Skeletal muscle tissue (tissue), 4 donors: ENCODE measurements around the gene KBTBD4. TPM values are rescaled to one million over a fixed set of nuclear protein-coding genes. Genes with fewer than 3 reads are reported as not detected.

Source experiments
- H3K27ac ChIP-seq: one replicate; pipeline ENCODE4 v1.7.0; 2013; ENCODE audit warnings: mild to moderate bottlenecking, low read depth, low read length, inconsistent platforms
- H3K27me3 ChIP-seq, 3 donors: one replicate each; pipeline ENCODE4 v1.7.0; 2013; ENCODE audit warnings: low read length in 3 of 3; ENCODE audit not compliant: control insufficient read depth in 3 of 3, insufficient read depth in 3 of 3
- H3K36me3 ChIP-seq, 3 donors: one replicate each; pipeline ENCODE4 v1.7.0; 2013; ENCODE audit warnings: low read length in 3 of 3; ENCODE audit not compliant: control insufficient read depth in 3 of 3, insufficient read depth in 3 of 3
- H3K4me1 ChIP-seq, 3 donors: one replicate each; pipeline ENCODE4 v1.7.0; 2013; ENCODE audit warnings: low read length in 3 of 3, mild to moderate bottlenecking in 3 of 3; ENCODE audit not compliant: control insufficient read depth in 3 of 3, insufficient read depth in 3 of 3
- H3K4me3 ChIP-seq, 3 donors: one replicate each; pipeline ENCODE4 v1.7.0; 2013; ENCODE audit warnings: low read length in 3 of 3
- H3K9ac ChIP-seq, 3 donors: one replicate each; pipeline ENCODE4 v1.7.0; 2013; ENCODE audit warnings: low read length in 3 of 3, mild to moderate bottlenecking in 3 of 3, moderate library complexity in 2 of 3, low read depth in 1 of 3
- H3K9me3 ChIP-seq, 3 donors: one replicate each; pipeline ENCODE4 v1.7.0; 2013; ENCODE audit warnings: low read length in 3 of 3; ENCODE audit not compliant: control insufficient read depth in 3 of 3
- total RNA-seq: library from RNA; depleted of rRNA; stranded (reverse); fragments of >200 nt; gene quantifications from one replicate; pipeline ENCODE4 v1.2.3, GENCODE V29; 2014
- donor health status: Osteomylitis.

The KBTBD4 gene
- total RNA-seq, 1 donor from 2014 or later: 19.8 TPM

- peak overlapping the region; percentile 82 to 97 (median 97) for H3K4me3 ChIP-seq
- H3K4me1 ChIP-seq: peaks cover 36 to 50% (median 39%) of the 10 kb centered on the region in 3 donors
- no peaks in the 10 kb centered on the region for H3K9me3 ChIP-seq
- H3K27ac ChIP-seq: no peak overlapping the region
- H3K9ac ChIP-seq: peak overlapping the region in 2 of 3 donors; percentile 89 to 99
- H3K36me3 ChIP-seq: peaks cover 54 to 59% (median 56%) of the 10 kb centered on the region in 3 donors
- no peaks in the 10 kb centered on the region for H3K27me3 ChIP-seq
Observed at GRCh38 chr11:47577460-47578041, 1.2 kb downstream of the KBTBD4 start.

DNA sequence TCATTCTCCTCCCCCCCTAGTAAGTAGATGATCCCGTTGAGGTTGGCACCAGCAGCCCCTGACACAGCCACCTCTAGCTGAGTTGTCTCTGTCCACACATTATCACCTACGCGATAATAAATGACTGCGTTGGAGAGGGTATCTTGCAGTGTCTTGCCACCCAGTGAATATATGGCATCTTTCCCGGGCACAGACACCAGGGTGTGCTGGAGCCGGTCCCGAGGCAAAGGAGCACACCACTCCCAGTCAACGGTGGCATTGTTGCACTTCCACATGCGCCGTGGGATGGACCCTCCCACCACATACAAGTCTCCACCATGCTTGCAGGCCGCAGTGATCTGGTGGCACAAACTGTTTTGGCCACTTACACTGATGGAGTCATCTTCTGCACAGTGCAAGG, 5.4 kb downstream of the KBTBD4 start:
- Histone ChIP-seq H3K36me3 (peaks cover 42 to 57% (median 44%) of the 10 kb centered on the region in 3 donors), H3K4me3 (no peak overlapping the region), H3K27ac (no peak overlapping the region), H3K27me3 (no peaks in the 10 kb centered on the region), H3K9me3 (no peaks in the 10 kb centered on the region), H3K4me1 (peaks cover 25 to 35% (median 32%) of the 10 kb centered on the region in 3 donors), H3K9ac (peak overlapping the region in 1 of 3 donors; percentile 40)

GRCh38 chr11:47572715-47573255, 6.0 kb downstream of the KBTBD4 start:
- no peaks in the 10 kb centered on the region for H3K27me3 ChIP-seq
- H3K36me3 ChIP-seq: peaks cover 42 to 57% (median 44%) of the 10 kb centered on the region in 3 donors
- peak overlapping the region in 1 of 3 donors; percentile 14 for H3K9ac ChIP-seq
- H3K4me1 ChIP-seq: peaks cover 19 to 30% (median 26%) of the 10 kb centered on the region in 3 donors
- no peak overlapping the region for H3K4me3 ChIP-seq
- H3K9me3 ChIP-seq: no peaks in the 10 kb centered on the region
- H3K27ac ChIP-seq: no peak overlapping the region

GRCh38 chr11:47571895-47572294, 6.9 kb downstream of the KBTBD4 start:
- H3K36me3 ChIP-seq: peaks cover 34 to 49% (median 35%) of the 10 kb centered on the region in 3 donors
- no peaks in the 10 kb centered on the region for H3K9me3 ChIP-seq
- no peak overlapping the region for H3K27ac ChIP-seq
- H3K4me3 ChIP-seq: no peak overlapping the region
- H3K4me1 ChIP-seq: peaks cover 11 to 21% (median 17%) of the 10 kb centered on the region in 3 donors
- peak overlapping the region in 1 of 3 donors; percentile 24 for H3K9ac ChIP-seq
- H3K27me3 ChIP-seq: no peaks in the 10 kb centered on the region

DNA sequence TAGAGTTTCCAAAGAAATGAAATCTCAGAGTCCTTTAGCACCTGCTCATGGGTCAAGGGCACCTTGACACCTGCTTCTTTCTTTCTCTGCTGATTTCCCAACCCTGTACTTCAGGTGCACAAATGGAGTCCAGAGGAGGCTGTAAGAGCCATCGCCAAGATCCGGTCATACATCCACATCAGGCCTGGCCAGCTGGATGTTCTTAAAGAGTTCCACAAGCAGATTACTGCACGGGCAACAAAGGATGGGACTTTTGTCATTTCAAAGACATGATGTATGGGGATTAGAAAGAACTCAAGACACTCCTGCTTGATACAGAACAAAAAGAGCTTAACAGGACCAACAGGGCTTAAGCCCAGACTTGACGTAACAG, 7.4 kb downstream of the KBTBD4 start:
- H3K4me3 ChIP-seq: no peak overlapping the region

DNA sequence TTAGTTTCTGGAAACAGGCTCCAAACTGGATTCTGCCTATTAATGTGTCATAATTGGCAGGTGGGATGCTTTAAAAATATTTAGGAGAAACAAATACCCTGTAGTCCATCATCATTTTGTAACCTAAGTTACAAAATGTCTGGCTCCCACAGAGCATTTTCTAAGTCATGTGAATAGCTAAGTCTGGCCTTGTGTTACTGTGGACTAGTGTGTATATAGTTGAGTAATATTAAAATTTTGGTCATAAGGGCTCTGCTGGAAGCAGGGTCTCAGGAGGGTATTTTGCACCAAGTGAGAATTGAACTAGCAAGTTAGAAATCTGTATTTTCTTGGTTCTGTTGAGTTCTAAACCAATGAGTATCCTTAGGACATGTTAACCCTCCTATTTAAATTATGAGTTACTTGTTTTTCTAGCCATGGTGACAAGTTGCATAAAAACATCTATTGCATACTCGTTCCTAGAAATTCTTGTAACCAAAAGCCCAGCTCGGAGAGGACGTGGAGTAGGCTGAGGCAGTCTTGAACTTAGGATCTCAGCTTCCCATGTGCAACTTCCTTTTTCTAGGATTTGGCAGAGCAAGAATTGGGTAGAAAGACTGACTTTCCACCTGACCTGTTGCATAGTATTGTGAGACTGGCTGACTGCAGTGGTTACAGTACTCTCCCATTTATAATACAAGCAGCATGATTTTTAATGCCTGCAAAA, 8.0 kb downstream of the KBTBD4 start:
- Histone ChIP-seq H3K9me3 (no peaks in the 10 kb centered on the region), H3K36me3 (peaks cover 32 to 44% (median 34%) of the 10 kb centered on the region in 3 donors), H3K9ac (no peak overlapping the region), H3K4me1 (peaks cover 11 to 24% (median 24%) of the 10 kb centered on the region in 3 donors), H3K4me3 (no peak overlapping the region), H3K27me3 (no peaks in the 10 kb centered on the region), H3K27ac (no peak overlapping the region)

More for the DNA sequence above, 7.4 kb downstream of the KBTBD4 start:
- no peaks in the 10 kb centered on the region for H3K27me3 ChIP-seq
- no peaks in the 10 kb centered on the region for H3K9me3 ChIP-seq
- H3K36me3 ChIP-seq: peaks cover 34 to 46% (median 35%) of the 10 kb centered on the region in 3 donors
- peaks cover 11 to 21% (median 19%) of the 10 kb centered on the region in 3 donors for H3K4me1 ChIP-seq
- H3K27ac ChIP-seq: no peak overlapping the region
- no peak overlapping the region for H3K9ac ChIP-seq

DNA sequence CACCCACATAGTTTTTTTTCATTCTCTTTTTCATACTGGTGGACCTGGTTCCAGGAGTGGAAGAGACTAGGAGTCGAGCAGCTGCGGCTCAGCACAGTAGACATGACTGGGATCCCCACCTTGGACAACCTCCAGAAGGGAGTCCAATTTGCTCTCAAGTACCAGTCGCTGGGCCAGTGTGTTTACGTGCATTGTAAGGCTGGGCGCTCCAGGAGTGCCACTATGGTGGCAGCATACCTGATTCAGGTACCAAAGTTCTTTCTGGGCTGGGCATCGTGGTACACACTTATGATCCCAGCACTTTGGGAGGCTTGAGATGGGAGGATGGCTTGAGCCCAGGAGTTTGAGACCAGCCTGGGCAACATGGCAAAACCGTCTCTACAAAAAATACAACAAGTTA, 9.1 kb downstream of the KBTBD4 start:
- Histone ChIP-seq H3K4me1 (peaks cover 17 to 33% (median 30%) of the 10 kb centered on the region in 3 donors), H3K27me3 (no peaks in the 10 kb centered on the region), H3K36me3 (peaks cover 26 to 40% (median 28%) of the 10 kb centered on the region in 3 donors), H3K27ac (no peak overlapping the region), H3K9me3 (no peaks in the 10 kb centered on the region), H3K4me3 (no peak overlapping the region), H3K9ac (no peak overlapping the region)

DNA sequence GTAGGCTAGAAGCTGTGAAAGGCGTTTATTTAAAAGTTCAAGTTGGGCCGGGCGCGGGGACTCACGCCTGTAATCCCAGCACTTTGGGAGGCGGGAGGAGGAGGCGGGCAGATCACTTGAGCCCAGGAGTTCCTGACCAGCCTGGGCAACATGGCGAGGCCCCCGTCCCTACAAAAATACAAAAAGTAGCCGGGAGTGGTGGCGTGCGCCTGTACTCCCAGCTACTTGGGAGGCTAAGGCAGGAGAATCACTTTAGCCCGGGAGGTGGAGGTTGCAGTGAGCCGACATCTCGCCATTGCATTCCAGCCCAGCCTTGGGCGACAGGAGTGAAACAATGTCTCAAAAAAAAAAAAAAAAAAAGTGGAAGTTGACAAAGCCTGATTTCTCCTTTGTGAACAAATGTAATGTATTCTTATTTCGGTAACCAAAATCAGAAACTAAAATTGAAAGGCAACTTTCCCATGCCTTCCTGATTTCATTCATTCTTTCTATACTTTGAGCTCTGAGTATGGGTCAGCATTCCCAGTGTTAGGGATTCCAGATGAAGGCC, 12.5 kb downstream of the KBTBD4 start:
- H3K4me3 ChIP-seq: peak overlapping the region; percentile 83 to 89 (median 84)
- peaks cover 6 to 13% (median 11%) of the 10 kb centered on the region in 3 donors for H3K36me3 ChIP-seq
- peaks cover 5 to 23% (median 15%) of the 10 kb centered on the region in 3 donors for H3K4me1 ChIP-seq
- no peaks in the 10 kb centered on the region for H3K9me3 ChIP-seq
- H3K9ac ChIP-seq: peak overlapping the region; percentile 93 to 97 (median 96)
- peak overlapping the region; percentile 85 for H3K27ac ChIP-seq
- H3K27me3 ChIP-seq: no peaks in the 10 kb centered on the region

- peak within 1 kb of the TSS; percentile 85 for H3K27ac ChIP-seq
- peak within 1 kb of the TSS; percentile 93 to 97 (median 96) for H3K9ac ChIP-seq
- no peaks in the 10 kb centered on the region for H3K27me3 ChIP-seq
- peak within 1 kb of the TSS; percentile 83 to 89 (median 84) for H3K4me3 ChIP-seq
- H3K36me3 ChIP-seq: peaks cover 6 to 11% (median 8%) of the 10 kb centered on the region in 3 donors
- no peaks in the 10 kb centered on the region for H3K9me3 ChIP-seq
- H3K4me1 ChIP-seq: peaks cover 5 to 25% (median 12%) of the 10 kb centered on the region in 3 donors
Observed at GRCh38 chr11:47565340-47566148, 13.2 kb downstream of the KBTBD4 start, which contains the start of gene PTPMT1. Gene PTPMT1 (plus strand): TSS chr11:47565599. CDS start chr11:47565623, 24 bp downstream.
